Osteoblast (primary cell): ENCODE measurements around the gene ITPRID1. TPM values are rescaled to one million over a fixed set of nuclear protein-coding genes. Genes with fewer than 3 reads are reported as not detected.

Experiments
- DNase-seq: peaks from one replicate; pipeline ENCODE4 v3.0.0; 2011; ENCODE audit warnings: low spot score, mixed read lengths; ENCODE audit not compliant: insufficient read length; ENCODE audit errors: missing footprints
- H2AFZ ChIP-seq: 2 replicates; pipeline ENCODE4 v1.6.0; 2011; ENCODE audit warnings: mild to moderate bottlenecking, low read length
- H3K27ac ChIP-seq: 2 replicates; pipeline ENCODE4 v1.5.1; 2011; ENCODE audit warnings: mild to moderate bottlenecking, low read depth, low read length, moderate library complexity
- H3K27me3 ChIP-seq: 2 replicates; pipeline ENCODE4 v1.6.0; 2012; ENCODE audit warnings: mild to moderate bottlenecking, control low read depth, inconsistent platforms, low read length, moderate library complexity; ENCODE audit not compliant: insufficient read depth
- H3K36me3 ChIP-seq: 2 replicates; pipeline ENCODE4 v1.5.1; 2011; ENCODE audit warnings: mild to moderate bottlenecking, low read length, control low read depth, moderate library complexity; ENCODE audit not compliant: insufficient read depth
- H3K4me1 ChIP-seq: 2 replicates; pipeline ENCODE4 v1.5.1; 2011; ENCODE audit warnings: mild to moderate bottlenecking, low read length, control low read depth, moderate library complexity; ENCODE audit not compliant: insufficient read depth
- H3K4me2 ChIP-seq: 2 replicates; pipeline ENCODE4 v1.6.0; 2011; ENCODE audit warnings: mild to moderate bottlenecking, low read length; ENCODE audit not compliant: insufficient read depth
- H3K4me3 ChIP-seq: fragments of 200-600 bp; sonication (generic); 3 replicates; pipeline ENCODE4 v1.5.1; 2012; ENCODE audit warnings: mild to moderate bottlenecking, low read length, inconsistent platforms; ENCODE audit not compliant: insufficient read depth
- H3K79me2 ChIP-seq: 2 replicates; pipeline ENCODE4 v1.6.0; 2012; ENCODE audit warnings: mild to moderate bottlenecking, low read length, control low read depth, inconsistent platforms; ENCODE audit not compliant: insufficient read depth
- H3K9me3 ChIP-seq: 2 replicates; pipeline ENCODE4 v1.5.1; 2011; ENCODE audit warnings: low read depth, low read length, control low read depth
- H4K20me1 ChIP-seq: 2 replicates; pipeline ENCODE4 v1.6.0; 2012; ENCODE audit warnings: mild to moderate bottlenecking, low read length, control low read depth; ENCODE audit not compliant: insufficient read depth
- CTCF ChIP-seq: IDR thresholded peaks from 2 replicates; pipeline ENCODE4 v1.5.1; 2011; ENCODE audit warnings: mild to moderate bottlenecking, low read depth, low read length, moderate library complexity; ENCODE audit errors: extremely low read depth
- total RNA-seq: library from RNA; depleted of rRNA; stranded (reverse); fragments of >200 nt; gene quantifications from 2 replicates; pipeline ENCODE4 v1.2.3, GENCODE V29; 2012

Gene ITPRID1
- total RNA-seq, 1 donor: not detected

GRCh38 chr7:31602041-31602625 is 88.2 kb downstream of the ITPRID1 start:
- no peak overlapping the region for H3K27ac ChIP-seq
- TF ChIP-seq CTCF: no peak
- no peak overlapping the region for H3K4me3 ChIP-seq
- no peaks in the 10 kb centered on the region for H3K79me2 ChIP-seq
- H3K4me2 ChIP-seq: no peak overlapping the region
- no peak overlapping the region for H2AFZ ChIP-seq
- no peaks in the 10 kb centered on the region for H3K27me3 ChIP-seq
- H3K4me1 ChIP-seq: no peaks in the 10 kb centered on the region
- H4K20me1 ChIP-seq: no peaks in the 10 kb centered on the region
- H3K36me3 ChIP-seq: no peaks in the 10 kb centered on the region
- no peaks in the 10 kb centered on the region for H3K9me3 ChIP-seq
- no peak for DNase-seq

- H3K79me2 ChIP-seq: no peaks in the 10 kb centered on the region
- no peak overlapping the region for H2AFZ ChIP-seq
- no peaks in the 10 kb centered on the region for H3K36me3 ChIP-seq
- H3K4me2 ChIP-seq: no peak overlapping the region
- no peaks in the 10 kb centered on the region for H3K27me3 ChIP-seq
- no peaks in the 10 kb centered on the region for H3K9me3 ChIP-seq
- no peaks in the 10 kb centered on the region for H3K4me1 ChIP-seq
- no peak overlapping the region for H3K27ac ChIP-seq
- H3K4me3 ChIP-seq: no peak overlapping the region
- no peak for DNase-seq
- H4K20me1 ChIP-seq: no peaks in the 10 kb centered on the region
- no peak for TF ChIP-seq CTCF
Observed at GRCh38 chr7:31603046-31603445, 89.2 kb downstream of the ITPRID1 start.

- Histone ChIP-seq H3K27ac (no peak overlapping the region), H3K4me3 (no peak overlapping the region), H3K36me3 (no peaks in the 10 kb centered on the region), H3K27me3 (no peaks in the 10 kb centered on the region), H3K79me2 (no peaks in the 10 kb centered on the region), H3K9me3 (no peaks in the 10 kb centered on the region), H4K20me1 (no peaks in the 10 kb centered on the region), H2AFZ (no peak overlapping the region), H3K4me2 (no peak overlapping the region), H3K4me1 (no peaks in the 10 kb centered on the region)
- no peak for DNase-seq
- no peak for TF ChIP-seq CTCF
Observed at GRCh38 chr7:31613604-31614003, 99.7 kb downstream of the ITPRID1 start.

- no peaks in the 10 kb centered on the region for H3K79me2 ChIP-seq
- no peak for DNase-seq
- no peak overlapping the region for H2AFZ ChIP-seq
- H3K4me3 ChIP-seq: no peak overlapping the region
- no peaks in the 10 kb centered on the region for H4K20me1 ChIP-seq
- H3K9me3 ChIP-seq: no peaks in the 10 kb centered on the region
- no peak for TF ChIP-seq CTCF
- H3K27ac ChIP-seq: no peak overlapping the region
- H3K4me2 ChIP-seq: no peak overlapping the region
- H3K27me3 ChIP-seq: no peaks in the 10 kb centered on the region
- H3K4me1 ChIP-seq: no peaks in the 10 kb centered on the region
- H3K36me3 ChIP-seq: no peaks in the 10 kb centered on the region
Observed at GRCh38 chr7:31633467-31633866, 119.6 kb downstream of the ITPRID1 start.
